ENCODE data around the gene UVRAG. TPM values are rescaled to one million over a fixed set of nuclear protein-coding genes. Genes with fewer than 3 reads are reported as not detected.

UVRAG gene
- total RNA-seq, 1 donor from 2014 or later = 27.6 TPM

GRCh38 chr11:76166314-76166713 lies 351.3 kb downstream of the UVRAG start:
- no peak for DNase-seq (ENCODE audit: low spot score in 2 of 2, unreplicated experiment in 2 of 2)
- Mint-ChIP-seq H3K27ac (no peak overlapping the region), H3K4me1 (peaks cover 31% of the 10 kb centered on the region), H3K9me3 (no peaks in the 10 kb centered on the region), H3K27me3 (ENCODE audit: low read depth) (peaks cover 3% of the 10 kb centered on the region), H3K4me3 (no peak overlapping the region), H3K36me3 (no peaks in the 10 kb centered on the region)
- TF ChIP-seq CTCF (IDR thresholded peaks at IDR 0.05; ENCODE audit: unreplicated experiment) = no peak

- Mint-ChIP-seq H3K4me3 (no peak overlapping the region), H3K27me3 (ENCODE audit: low read depth) (peaks cover 3% of the 10 kb centered on the region), H3K36me3 (no peaks in the 10 kb centered on the region), H3K4me1 (peaks cover 20% of the 10 kb centered on the region), H3K9me3 (no peaks in the 10 kb centered on the region), H3K27ac (no peak overlapping the region)
- no peak for TF ChIP-seq CTCF (IDR thresholded peaks at IDR 0.05; ENCODE audit: unreplicated experiment)
- no peak for DNase-seq (ENCODE audit: low spot score in 2 of 2, unreplicated experiment in 2 of 2)
These were observed 352.6 kb downstream of the UVRAG start for GRCh38 chr11:76167590-76167989.

- H3K27ac Mint-ChIP-seq = no peak overlapping the region
- no peaks in the 10 kb centered on the region for H3K9me3 Mint-ChIP-seq
- TF ChIP-seq CTCF (IDR thresholded peaks at IDR 0.05; ENCODE audit: unreplicated experiment) = no peak
- H3K27me3 Mint-ChIP-seq (ENCODE audit: low read depth) = peaks cover 3% of the 10 kb centered on the region
- no peak overlapping the region for H3K4me3 Mint-ChIP-seq
- H3K4me1 Mint-ChIP-seq = peaks cover 12% of the 10 kb centered on the region
- no peaks in the 10 kb centered on the region for H3K36me3 Mint-ChIP-seq
- no peak for DNase-seq (ENCODE audit: low spot score in 2 of 2, unreplicated experiment in 2 of 2)
These were observed 354.5 kb downstream of the UVRAG start for GRCh38 chr11:76169473-76169896.

- Mint-ChIP-seq H3K27ac (no peak overlapping the region), H3K36me3 (no peaks in the 10 kb centered on the region), H3K4me3 (no peak overlapping the region), H3K9me3 (no peaks in the 10 kb centered on the region), H3K4me1 (peaks cover 12% of the 10 kb centered on the region), H3K27me3 (ENCODE audit: low read depth) (peaks cover 3% of the 10 kb centered on the region)
- TF ChIP-seq CTCF (IDR thresholded peaks at IDR 0.05; ENCODE audit: unreplicated experiment) = no peak
- no peak for DNase-seq (ENCODE audit: low spot score in 2 of 2, unreplicated experiment in 2 of 2)
These were observed 355.5 kb downstream of the UVRAG start for GRCh38 chr11:76170468-76170867.

- Mint-ChIP-seq H3K36me3 (no peaks in the 10 kb centered on the region), H3K27ac (no peak overlapping the region), H3K4me1 (peaks cover 18% of the 10 kb centered on the region), H3K4me3 (no peak overlapping the region), H3K9me3 (no peaks in the 10 kb centered on the region), H3K27me3 (ENCODE audit: low read depth) (no peaks in the 10 kb centered on the region)
- DNase-seq (ENCODE audit: low spot score in 2 of 2, unreplicated experiment in 2 of 2) = no peak
- TF ChIP-seq CTCF (IDR thresholded peaks at IDR 0.05; ENCODE audit: unreplicated experiment) = no peak
These were observed 357.6 kb downstream of the UVRAG start for GRCh38 chr11:76172583-76172982.

- no peak for TF ChIP-seq CTCF (IDR thresholded peaks at IDR 0.05; ENCODE audit: unreplicated experiment)
- Mint-ChIP-seq H3K4me3 (no peak overlapping the region), H3K9me3 (no peaks in the 10 kb centered on the region), H3K36me3 (no peaks in the 10 kb centered on the region), H3K27ac (no peak overlapping the region), H3K27me3 (ENCODE audit: low read depth) (no peaks in the 10 kb centered on the region), H3K4me1 (peaks cover 15% of the 10 kb centered on the region)
- no peak for DNase-seq (ENCODE audit: low spot score in 2 of 2, unreplicated experiment in 2 of 2)
These were observed 358.7 kb downstream of the UVRAG start for GRCh38 chr11:76173663-76174062.

All from mesothelial cell of epicardium (in vitro differentiated cells).